ENCODE measurements around the gene KRTAP9-6.
"Not testable (repeated sequence)": the region's sequence is repeated elsewhere in the genome, so short reads cannot be mapped to it uniquely, and the experiment has no call there.

KRTAP9-6 gene

DNA sequence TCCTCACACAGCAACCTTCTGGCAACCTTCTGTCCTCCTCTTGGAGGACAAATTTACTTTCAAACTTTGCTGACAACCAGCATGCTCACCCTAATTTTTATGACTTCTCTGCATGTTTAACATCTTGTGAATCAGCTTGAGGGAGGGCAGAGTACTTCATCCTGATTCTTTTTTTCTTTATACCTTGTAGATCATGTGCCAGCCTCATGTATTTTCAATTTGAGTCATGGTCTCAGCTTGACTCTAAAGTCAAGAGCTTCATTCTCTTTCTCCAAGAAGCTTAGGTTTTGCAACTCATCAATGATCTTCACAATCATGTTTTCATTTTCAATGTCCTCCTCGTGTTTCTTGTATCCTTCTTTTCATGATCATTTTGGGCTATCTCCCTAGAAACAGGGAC is 6.7 kb downstream of the KRTAP9-6 start:
- DNase-seq = no peak

DNA sequence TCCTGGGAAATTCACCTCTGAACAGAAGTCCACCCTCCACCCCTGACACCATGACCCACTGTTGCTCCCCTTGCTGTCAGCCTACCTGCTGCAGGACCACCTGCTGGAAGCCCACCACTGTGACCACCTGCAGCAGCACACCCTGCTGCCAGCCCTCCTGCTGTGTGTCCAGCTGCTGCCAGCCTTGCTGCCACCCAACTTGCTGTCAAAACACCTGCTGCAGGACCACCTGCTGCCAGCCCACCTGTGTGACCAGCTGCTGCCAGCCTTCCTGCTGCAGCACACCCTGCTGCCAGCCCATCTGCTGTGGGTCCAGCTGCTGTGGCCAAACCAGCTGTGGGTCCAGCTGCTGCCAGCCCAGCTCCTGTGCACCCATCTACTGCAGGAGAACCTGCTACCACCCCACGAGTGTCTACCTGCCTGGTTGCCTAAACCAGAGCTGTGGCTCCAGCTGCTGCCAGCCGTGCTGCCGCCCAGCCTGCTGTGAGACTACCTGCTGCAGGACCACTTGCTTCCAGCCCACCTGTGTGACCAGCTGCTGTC is 10.5 kb downstream of the KRTAP9-6 start, which contains the start of gene KRTAP9-7:
TSS of gene KRTAP9-7 (plus strand) at position 51 of the 543 bp plus-strand sequence. CDS start at position 51, 0 bp downstream.
- not testable (repeated sequence) for DNase-seq

DNA sequence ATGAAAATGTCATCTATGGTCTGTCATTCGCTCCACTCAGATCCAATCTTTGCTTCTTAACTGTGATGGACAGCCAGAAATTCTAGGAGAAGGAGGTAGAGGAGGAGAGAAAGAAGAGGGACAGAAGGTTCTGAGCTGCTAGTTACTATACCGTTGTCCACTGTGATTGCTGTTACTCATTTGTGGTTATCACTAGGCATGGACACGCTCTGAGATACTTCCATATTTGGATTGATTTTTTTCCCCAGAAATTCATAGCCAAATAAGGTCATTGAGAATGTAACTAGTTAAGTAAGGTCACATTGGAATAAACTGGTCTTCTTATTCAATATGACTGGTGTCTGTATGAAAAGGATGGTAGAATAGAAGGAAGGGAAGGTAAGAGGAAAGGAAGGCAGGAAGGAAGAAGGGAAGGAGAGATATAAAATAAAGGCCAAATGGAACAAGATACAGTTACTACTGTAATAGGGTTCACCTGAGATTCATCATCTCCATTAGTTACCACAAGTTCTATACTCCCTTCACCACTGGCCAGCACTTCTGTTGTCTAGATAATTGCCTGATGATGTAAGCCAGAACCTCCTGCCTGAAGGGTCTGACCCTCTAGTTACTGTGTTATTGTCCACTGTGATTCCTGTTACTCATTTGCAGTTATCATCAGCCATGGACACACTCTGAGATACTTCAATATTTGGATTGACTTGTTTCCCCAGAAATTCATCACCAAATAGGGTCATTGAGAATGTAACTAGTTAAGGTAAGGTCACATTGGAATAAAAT is 13.2 kb downstream of the KRTAP9-6 start:
- DNase-seq = no peak

- no peak for DNase-seq
Measured at GRCh38 chr17:41284043-41284442, 18.9 kb downstream of the KRTAP9-6 start.

DNA sequence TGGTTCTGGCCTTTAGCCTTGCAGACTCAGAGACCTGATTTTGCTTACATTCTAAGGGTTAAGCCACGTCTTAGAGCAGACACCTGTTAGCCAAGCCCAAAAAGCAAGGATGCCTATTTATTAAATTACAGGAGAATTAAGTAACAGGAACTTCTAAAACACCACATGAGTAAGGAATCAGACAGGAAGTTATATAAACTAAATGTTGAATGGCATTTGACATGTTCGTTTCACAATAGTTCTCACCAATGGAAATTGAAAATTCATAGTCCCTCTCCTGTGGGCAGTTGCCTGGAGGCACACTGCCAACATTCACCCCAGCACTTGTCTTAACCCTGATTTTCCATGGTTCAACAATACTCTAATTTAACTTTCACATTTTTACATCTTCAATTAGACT is 19.4 kb downstream of the KRTAP9-6 start:
- DNase-seq = no peak

DNA sequence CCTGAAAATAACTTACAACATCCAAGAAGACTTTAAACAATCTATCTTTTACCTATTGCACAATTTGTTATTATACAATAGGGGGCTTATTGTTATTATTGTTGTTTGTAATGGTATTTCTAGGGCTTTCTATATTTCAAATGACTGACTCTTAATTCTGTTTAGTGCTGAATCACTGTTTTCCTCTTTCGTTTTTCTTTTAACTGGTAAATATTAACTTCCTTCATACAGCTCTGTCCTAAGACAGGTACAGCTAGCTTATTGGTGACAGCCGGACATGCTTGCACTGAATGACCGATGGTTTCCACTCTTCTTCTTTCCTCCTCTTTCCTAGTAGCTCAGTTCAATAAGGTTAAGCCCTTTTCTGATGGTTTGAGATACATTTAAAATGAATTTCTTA is 21.9 kb downstream of the KRTAP9-6 start:
- no peak for DNase-seq

GRCh38 chr17:41294016-41294415 is 28.8 kb downstream of the KRTAP9-6 start:
- DNase-seq = no peak

GRCh38 chr17:41296846-41297245 is 31.7 kb downstream of the KRTAP9-6 start:
- no peak for DNase-seq

DNA sequence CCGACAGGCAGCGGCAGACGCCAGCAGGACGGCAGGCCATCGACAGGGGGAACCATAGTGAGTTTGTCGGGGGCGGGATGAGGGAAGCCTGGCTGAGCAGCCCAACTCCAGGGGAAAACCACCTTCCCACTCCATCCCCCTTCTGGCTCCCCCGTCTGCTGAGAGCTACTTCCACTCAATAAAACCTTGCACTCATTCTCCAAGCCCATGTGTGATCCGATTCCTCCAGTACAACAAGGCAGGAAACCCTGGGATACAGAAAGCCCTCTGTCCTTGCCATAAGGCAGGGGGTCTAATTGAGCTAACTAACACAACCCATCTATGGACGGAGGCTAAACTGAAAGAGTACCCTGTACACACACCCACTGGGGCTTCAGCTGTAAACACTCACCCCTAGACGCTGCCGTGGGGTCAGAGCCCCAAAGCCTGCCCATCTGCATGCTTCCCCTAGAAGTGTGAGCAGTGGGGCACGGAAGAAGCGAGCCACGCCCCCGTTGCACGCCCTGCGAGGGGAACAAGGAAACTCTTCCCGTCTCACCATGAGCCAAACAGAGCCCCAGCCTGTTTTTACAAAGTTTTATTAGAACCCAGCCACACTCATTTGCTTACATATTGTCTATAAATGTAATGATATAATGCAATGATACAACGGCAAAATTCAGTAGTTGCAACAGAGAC is 33.4 kb downstream of the KRTAP9-6 start:
- DNase-seq = no peak

GRCh38 chr17:41301204-41301790 is 36.1 kb downstream of the KRTAP9-6 start:
- DNase-seq = no peak

- DNase-seq = no peak
Measured at GRCh38 chr17:41301916-41302901, 37.0 kb downstream of the KRTAP9-6 start, which contains the start of gene KRTAP29-1. TSS of gene KRTAP29-1 (minus strand) at chr17:41302851. CDS start at chr17:41302851, 0 bp downstream.

GRCh38 chr17:41302981-41303380 is 37.8 kb downstream of the KRTAP9-6 start:
- no peak for DNase-seq

DNA sequence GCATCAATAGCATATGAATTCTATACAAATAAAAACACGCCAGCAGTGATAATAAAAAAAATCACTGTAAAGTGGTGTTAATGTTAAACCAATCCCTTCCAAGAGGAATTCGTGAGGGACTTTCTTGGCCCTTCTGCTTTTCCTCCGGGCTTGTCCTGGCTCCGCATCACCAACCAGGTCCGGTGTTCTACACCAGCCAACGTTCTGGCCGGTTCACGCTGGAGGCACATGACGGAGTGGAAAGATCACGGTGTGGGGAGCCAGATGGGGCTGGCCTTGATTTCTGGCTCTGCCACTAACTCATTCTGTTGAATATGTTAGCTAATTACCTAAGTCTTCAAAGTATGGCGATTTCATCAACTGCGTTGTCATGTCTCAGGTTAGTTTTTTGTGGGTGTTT is 38.9 kb downstream of the KRTAP9-6 start:
- DNase-seq = no peak

GRCh38 chr17:41307647-41308046 is 42.5 kb downstream of the KRTAP9-6 start:
- no peak for DNase-seq

GRCh38 chr17:41308251-41308917 is 43.2 kb downstream of the KRTAP9-6 start:
- peak; percentile 87 for DNase-seq

GRCh38 chr17:41308918-41309359 is 43.8 kb downstream of the KRTAP9-6 start, which contains the start of gene KRTAP16-1:
TSS of gene KRTAP16-1 (minus strand) at chr17:41309309. CDS start at chr17:41309253, 56 bp downstream.
- DNase-seq = peak; percentile 71

GRCh38 chr17:41311111-41311510 is 45.9 kb downstream of the KRTAP9-6 start:
- DNase-seq = no peak

GRCh38 chr17:41315204-41315794 is 50.1 kb downstream of the KRTAP9-6 start, which contains the start of gene KRTAP17-1:
TSS of gene KRTAP17-1 (minus strand) at chr17:41315710. CDS start at chr17:41315650, 60 bp downstream.
- no peak for DNase-seq

Measured in CD4-positive, alpha-beta T cell treated with Interleukin-17A for 4 hours (primary cell).